DMS114 treated with DMSO at 0.1 percent for 48 hours (cell line): ENCODE results near the gene ZNF341.
A peak's percentile ranks its signal among the peaks of the same experiment; 100 is the strongest.
"Not testable (repeated sequence)": the region's sequence is repeated elsewhere in the genome, so short reads cannot be mapped to it uniquely, and the experiment has no call there.

Experiments
- DNase-seq: peaks from one replicate; lab custom pipeline; 2025; ENCODE audit not compliant: unreplicated experiment; lab: John Stamatoyannopoulos, UW

The ZNF341 gene

GRCh38 chr20:33728463-33728862, 3.3 kb upstream of the ZNF341 start:
- no peak for DNase-seq

GRCh38 chr20:33729101-33729500, 2.7 kb upstream of the ZNF341 start:
- DNase-seq, result no peak

- DNase-seq, result no peak
Observed at GRCh38 chr20:33730946-33731692, 677 bp upstream of the ZNF341 start.

- peak; percentile 59 for DNase-seq
Observed at GRCh38 chr20:33732166-33732970, 572 bp downstream of the ZNF341 start.

DNA sequence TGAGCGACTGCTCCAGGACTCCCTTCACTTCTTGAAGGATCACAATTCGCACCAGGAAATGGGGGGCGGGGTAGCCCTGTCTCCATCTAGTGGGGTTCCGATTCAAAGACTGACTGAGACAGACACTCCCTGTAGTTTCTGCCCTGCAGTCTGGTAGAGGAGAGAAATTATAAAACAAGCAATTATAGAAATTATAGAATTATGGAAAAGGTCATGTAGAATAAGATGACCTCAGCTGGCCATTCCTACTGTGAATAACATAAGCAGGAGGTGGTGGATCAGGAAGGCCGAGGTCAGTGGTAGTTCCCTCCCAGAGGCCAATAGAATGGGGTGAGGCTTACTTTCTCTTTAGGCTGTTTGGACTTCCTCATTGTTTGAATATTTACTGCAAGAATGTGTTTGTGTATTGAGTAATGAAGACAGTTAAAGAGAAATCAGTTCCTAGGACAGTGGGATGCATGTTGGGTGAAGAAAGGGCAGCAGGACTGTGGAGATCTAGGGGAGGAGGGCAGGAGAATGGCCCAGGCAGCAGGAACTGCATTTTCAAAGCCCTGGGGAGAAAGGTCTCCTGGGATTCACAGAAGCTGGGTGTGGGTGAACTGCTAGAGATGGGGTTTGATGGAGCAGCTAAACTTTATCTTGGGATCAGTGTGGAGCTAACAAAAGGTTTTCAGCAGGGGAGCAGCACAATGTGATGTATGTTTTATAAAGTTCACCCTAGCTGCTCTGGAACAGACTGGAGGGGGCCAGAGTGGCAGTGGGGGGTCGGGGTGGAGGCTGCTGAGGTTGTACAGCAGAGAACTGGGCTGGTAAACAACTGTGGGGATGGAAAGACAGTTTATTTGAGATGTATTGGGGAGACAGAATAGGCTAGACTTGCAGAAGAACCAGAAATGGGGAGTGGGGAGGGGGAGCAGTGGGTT, 2.1 kb downstream of the ZNF341 start:
- no peak for DNase-seq

GRCh38 chr20:33736962-33737361, 5.2 kb downstream of the ZNF341 start:
- DNase-seq, result no peak

- no peak for DNase-seq
Observed at GRCh38 chr20:33739493-33739892, 7.7 kb downstream of the ZNF341 start.

DNA sequence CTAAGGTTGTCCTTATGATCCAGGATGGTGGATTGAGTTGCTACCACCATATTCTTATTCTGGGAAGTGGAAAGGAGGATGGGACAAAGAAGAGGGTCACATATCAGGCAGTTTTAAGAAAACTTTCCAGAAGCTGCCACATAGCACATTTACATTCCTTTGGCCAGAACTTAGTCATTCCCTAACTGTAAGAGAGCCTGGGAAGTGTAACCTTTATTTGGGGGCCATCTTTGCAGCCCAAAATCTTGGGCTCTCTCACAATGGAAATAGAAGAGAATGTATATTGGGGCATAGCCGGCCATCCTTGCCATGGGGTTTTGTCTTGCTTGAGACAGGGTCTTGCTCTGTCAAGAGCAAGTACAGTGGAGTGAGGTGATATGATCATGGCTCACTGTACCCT, 8.4 kb downstream of the ZNF341 start:
- no peak for DNase-seq

- DNase-seq, result no peak
Observed at GRCh38 chr20:33744181-33744580, 12.4 kb downstream of the ZNF341 start.

- no peak for DNase-seq
Observed at GRCh38 chr20:33744773-33745385, 13.1 kb downstream of the ZNF341 start.

DNA sequence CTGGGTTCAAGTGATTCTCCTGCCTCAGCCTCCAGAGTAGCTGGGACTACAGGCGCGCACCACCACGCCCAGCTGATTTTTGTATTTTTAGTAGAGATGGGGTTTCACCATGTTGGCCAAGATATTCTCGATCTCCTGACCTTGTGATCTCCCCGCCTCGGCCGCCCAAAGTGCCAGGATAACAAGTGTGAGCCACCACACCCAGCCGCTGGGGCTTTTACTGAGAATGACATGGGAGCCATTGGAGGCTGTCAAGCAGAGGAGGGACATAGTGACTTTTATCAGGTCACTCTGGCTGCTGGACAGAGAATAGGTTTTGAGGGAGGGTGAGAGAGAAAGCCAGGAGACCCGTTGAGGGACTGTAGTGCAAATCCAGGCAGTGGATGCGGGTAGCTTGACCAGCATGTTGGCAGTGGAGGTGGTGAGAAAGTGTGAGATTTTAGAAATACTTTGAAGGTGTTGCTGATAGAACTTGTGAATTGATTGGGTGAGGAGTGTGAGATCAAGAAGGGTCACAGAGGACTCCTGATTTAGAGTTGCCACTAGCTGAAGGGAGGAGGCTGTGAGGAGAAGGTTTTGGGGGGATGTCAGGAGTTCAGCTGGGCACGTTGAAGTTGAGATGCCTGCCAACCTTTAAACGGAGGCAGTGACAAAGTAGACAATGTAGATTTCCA, 14.7 kb downstream of the ZNF341 start:
- DNase-seq, result no peak

DNA sequence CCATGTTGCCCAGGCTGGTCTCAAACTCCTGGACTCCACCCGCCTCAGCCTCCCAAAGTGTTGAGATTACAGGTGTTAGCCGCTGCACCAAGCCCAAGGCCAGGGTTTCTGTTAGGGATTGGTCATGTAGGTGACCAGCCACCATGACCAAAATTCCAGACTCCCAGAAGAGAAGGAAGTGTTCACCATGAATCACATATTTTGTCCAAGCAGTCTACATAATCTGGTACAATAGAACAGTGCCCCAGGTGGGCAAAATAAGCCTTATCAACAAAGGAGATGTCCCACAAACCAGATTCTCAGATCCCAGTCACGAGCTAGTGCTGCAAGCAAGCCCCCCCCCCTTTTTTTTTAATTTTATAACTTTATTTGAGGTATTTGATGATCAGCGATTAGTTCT, 20.0 kb downstream of the ZNF341 start:
- no peak for DNase-seq

DNA sequence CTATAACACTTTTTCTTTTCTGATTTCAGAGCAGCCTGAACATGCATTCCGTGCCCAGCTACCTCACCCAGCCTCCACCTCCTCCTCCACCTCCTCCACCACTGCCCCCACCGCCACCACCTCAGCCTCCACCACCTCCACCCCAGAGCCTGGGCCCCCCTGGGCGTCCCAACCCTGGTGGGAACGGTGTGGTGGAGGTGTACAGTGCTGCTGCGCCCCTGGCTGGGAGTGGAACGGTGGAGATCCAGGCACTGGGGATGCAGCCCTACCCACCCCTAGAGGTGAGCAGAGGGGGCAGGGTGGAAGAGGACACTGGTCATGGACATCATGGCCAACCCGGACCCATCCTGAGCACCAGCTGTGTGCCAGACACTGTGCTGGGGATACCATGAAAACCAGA, 21.3 kb downstream of the ZNF341 start:
- no peak for DNase-seq

GRCh38 chr20:33753763-33754162, 22.0 kb downstream of the ZNF341 start:
- DNase-seq, result no peak

- DNase-seq, result not testable (repeated sequence)
Observed at GRCh38 chr20:33755936-33756490, 24.2 kb downstream of the ZNF341 start.

GRCh38 chr20:33757046-33757445, 25.2 kb downstream of the ZNF341 start:
- no peak for DNase-seq

- no peak for DNase-seq
Observed at GRCh38 chr20:33757458-33757857, 25.7 kb downstream of the ZNF341 start.

- DNase-seq, result no peak
Observed at GRCh38 chr20:33761698-33762250, 30.0 kb downstream of the ZNF341 start.

- DNase-seq, result no peak
Observed at GRCh38 chr20:33765099-33765498, 33.3 kb downstream of the ZNF341 start.

- no peak for DNase-seq
Observed at GRCh38 chr20:33765592-33765991, 33.8 kb downstream of the ZNF341 start.
